ENCODE measurements around the gene SPEN. TPM values are rescaled to one million over a fixed set of nuclear protein-coding genes. Genes with fewer than 3 reads are reported as not detected.

The SPEN gene
- total and polyA plus RNA-seq, 9 of the 15 experiments (the other 6 are each of a cell fraction or from before 2014, with no cell fraction given) = 5.7 to 87.5 (median 27.2) TPM

DNA sequence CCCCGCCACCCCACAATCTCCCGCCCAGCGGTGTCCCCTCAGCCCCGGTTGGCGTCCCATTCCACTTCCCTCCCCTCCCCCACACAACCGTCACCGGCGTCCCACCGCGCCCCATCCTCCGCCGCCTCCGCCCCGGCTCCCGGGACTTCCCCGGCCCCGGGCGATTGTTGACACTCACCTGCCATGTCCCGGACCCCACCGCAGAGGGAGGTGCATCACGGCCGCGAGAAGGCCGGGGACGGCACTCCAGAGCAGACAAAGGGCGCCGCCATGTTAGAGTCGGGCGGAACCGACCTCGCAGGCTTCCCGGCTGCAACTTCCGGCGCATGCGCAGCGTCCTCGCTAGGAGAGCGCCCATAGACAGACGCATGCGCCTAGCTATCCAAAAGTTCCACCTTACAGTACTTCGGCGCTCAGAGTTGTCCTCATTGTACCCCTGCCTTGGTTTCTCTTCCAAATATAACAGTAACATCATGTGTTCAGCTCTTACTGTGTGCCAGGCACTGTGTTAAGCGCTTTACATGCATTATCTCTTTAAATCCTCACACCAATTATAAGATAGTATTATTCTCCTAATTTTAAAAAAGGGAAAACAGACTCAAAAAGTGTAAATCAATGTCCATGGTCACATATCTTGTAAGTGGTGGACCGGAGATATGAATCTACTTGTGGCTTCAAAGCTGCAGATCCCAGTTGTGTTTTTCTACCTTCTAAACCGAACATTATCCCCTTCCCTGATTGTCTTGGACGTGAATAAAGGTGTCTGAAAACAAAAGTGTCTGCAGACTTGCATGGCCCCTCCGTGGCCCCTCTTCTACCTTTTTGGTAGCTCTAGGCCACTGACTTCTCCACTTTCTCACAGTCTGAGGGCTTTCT lies 128.5 kb downstream of the SPEN start, which contains the start of gene ZBTB17 (continued):
- TF ChIP-seq ZBTB34 (CRISPR knock-in tag; IDR thresholded peaks at IDR 0.05) = no peak
- TF ChIP-seq NKRF (IDR thresholded peaks at IDR 0.05; ENCODE audit: borderline replicate concordance) = peak; percentile 96
- TF ChIP-seq SMAD1 (IDR thresholded peaks at IDR 0.05; ENCODE audit: low read depth, low read length, partially characterized antibody) = no peak
- TF ChIP-seq TRIM24 (IDR thresholded peaks at IDR 0.05) = no peak; a peak in 2 of 4 replicates
- no peak for TF ChIP-seq ID3 (CRISPR knock-in tag; IDR thresholded peaks at IDR 0.05)
- TF ChIP-seq ID3 (tag; IDR thresholded peaks at IDR 0.05) = no peak
- TF ChIP-seq ZNF431 (CRISPR knock-in tag; IDR thresholded peaks at IDR 0.05) = no peak
- no peak for TF ChIP-seq POLR2H (tag; IDR thresholded peaks at IDR 0.05; ENCODE audit: low read depth)
- TF ChIP-seq SUPT5H (IDR thresholded peaks at IDR 0.05) = peak; percentile 80
- 0 out of 2 replicates have a peak, but pooled peaks have one; percentile 65 for TF ChIP-seq E2F5 (CRISPR knock-in tag; IDR thresholded peaks at IDR 0.05)
- peak; percentile 52; the same call in 1 of the 2 replicates for TF ChIP-seq HMGXB4 (CRISPR knock-in tag; IDR thresholded peaks at IDR 0.05)
- TF ChIP-seq, protein P1, sequence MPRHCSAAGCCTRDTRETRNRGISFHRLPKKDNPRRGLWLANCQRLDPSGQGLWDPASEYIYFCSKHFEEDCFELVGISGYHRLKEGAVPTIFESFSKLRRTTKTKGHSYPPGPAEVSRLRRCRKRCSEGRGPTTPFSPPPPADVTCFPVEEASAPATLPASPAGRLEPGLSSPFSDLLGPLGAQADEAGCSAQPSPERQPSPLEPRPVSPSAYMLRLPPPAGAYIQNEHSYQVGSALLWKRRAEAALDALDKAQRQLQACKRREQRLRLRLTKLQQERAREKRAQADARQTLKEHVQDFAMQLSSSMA (CRISPR knock-in tag; IDR thresholded peaks at IDR 0.05) = no peak
- TF ChIP-seq MAFF (IDR thresholded peaks at IDR 0.05; ENCODE audit: low read length) = no peak
- no peak for TF ChIP-seq FOXP4 (CRISPR knock-in tag; IDR thresholded peaks at IDR 0.05; ENCODE audit: borderline replicate concordance)
- no peak for TF ChIP-seq DDX20 (tag; IDR thresholded peaks at IDR 0.05; ENCODE audit: low read depth)

Measured in K562 (cell line).